Measurements from ENCODE around the gene LINC01488.

The LINC01488 gene

GRCh38 chr11:69465236-69466000 lies 16.0 kb upstream of the LINC01488 start:
- DNase-seq: no peak

GRCh38 chr11:69466039-69466438 lies 15.4 kb upstream of the LINC01488 start:
- no peak for DNase-seq

GRCh38 chr11:69467196-69467595 lies 14.3 kb upstream of the LINC01488 start:
- DNase-seq: no peak

- no peak for DNase-seq
Measured at GRCh38 chr11:69467646-69468045, 13.8 kb upstream of the LINC01488 start.

GRCh38 chr11:69468221-69468620 lies 13.2 kb upstream of the LINC01488 start:
- no peak for DNase-seq

GRCh38 chr11:69468911-69469885 lies 12.3 kb upstream of the LINC01488 start:
- DNase-seq: no peak

GRCh38 chr11:69470301-69470700 lies 11.2 kb upstream of the LINC01488 start:
- DNase-seq: no peak

- DNase-seq: no peak
Measured at GRCh38 chr11:69470793-69471728, 10.4 kb upstream of the LINC01488 start.

- DNase-seq: no peak
Measured at GRCh38 chr11:69471729-69472540, 9.5 kb upstream of the LINC01488 start.

GRCh38 chr11:69472541-69473275 lies 8.8 kb upstream of the LINC01488 start:
- no peak for DNase-seq

- no peak for DNase-seq
Measured at GRCh38 chr11:69473276-69473845, 8.1 kb upstream of the LINC01488 start.

- DNase-seq: no peak
Measured at GRCh38 chr11:69474736-69475135, 6.7 kb upstream of the LINC01488 start.

- DNase-seq: no peak
Measured at GRCh38 chr11:69475141-69475865, 6.2 kb upstream of the LINC01488 start.

GRCh38 chr11:69475866-69476471 lies 5.5 kb upstream of the LINC01488 start:
- DNase-seq: no peak

GRCh38 chr11:69476509-69476961 lies 4.9 kb upstream of the LINC01488 start:
- no peak for DNase-seq

- DNase-seq: no peak
Measured at GRCh38 chr11:69477086-69477485, 4.4 kb upstream of the LINC01488 start.

GRCh38 chr11:69479591-69480271 lies 1.7 kb upstream of the LINC01488 start:
- DNase-seq: no peak

- DNase-seq: no peak
Measured at GRCh38 chr11:69480547-69481392, 693 bp upstream of the LINC01488 start.

Measured in stimulated activated CD4-positive, alpha-beta T cell treated with anti-CD3 and anti-CD28 coated beads, Interleukin-2, amount 100 ng/mL, for 48 hours (primary cell).